Measurements from ENCODE around the gene CARMIL1. TPM values are rescaled to one million over a fixed set of nuclear protein-coding genes. Genes with fewer than 3 reads are reported as not detected.
"Not testable (repeated sequence)": the region's sequence is repeated elsewhere in the genome, so short reads cannot be mapped to it uniquely, and the experiment has no call there.

Gene CARMIL1
- total RNA-seq, 1 donor from 2014 or later, result 0.20 TPM

DNA sequence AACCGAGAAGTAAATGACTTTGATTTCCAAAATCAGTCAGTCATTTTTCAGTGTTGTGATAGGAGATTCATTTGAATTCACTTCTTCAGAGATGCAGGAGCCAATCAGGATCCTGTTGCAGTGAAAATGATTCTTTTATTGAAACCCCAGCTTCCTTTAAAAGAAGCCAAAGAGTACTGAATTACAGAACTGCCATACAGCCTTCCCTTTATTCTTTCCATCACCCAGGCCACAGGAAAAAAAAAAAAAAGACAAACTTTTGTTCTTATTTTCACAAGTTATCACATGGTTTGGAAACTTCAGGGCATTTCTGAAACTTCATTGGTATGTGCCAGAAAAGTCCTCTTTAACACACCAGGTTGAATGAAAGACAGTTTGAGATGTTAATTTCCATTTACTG lies 1.8 kb upstream of the CARMIL1 start:
- DNase-seq (ENCODE audit: low read depth in 2 of 2), result no peak

- no peak for DNase-seq (ENCODE audit: low read depth in 2 of 2)
Measured at GRCh38 chr6:25277857-25278256, 1.3 kb upstream of the CARMIL1 start.

DNA sequence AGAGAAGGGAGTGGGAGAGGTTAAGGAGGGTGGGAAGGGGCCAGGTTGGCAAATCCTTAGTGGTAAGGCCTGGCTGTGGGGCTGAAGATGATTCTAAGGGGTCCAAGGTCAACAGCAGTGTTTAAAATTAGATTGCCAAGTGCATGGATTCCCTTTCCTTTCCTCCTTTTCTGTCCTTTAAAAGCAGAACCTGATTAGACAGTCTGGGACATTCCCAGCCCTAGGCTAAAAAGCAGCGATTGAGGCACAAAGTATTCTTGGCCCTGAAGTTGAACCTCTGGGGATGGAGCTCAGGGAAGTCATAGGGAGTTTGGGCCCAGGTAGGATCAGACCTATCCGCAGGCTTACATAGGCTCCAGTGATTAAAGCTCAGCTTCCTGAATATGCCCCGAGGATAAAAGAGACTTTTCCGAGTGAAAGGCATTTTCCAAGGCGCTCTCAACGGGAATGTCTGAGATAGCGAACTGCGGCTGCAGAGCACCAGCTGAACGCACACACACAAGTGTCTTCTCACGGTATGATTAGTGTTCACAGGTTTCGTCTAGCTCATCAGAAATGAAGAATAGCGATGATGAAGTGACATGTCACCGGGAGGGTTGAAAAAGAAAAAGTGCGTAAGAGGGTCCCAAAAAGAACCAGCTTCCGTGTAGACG lies 787 bp upstream of the CARMIL1 start:
- DNase-seq (ENCODE audit: low read depth in 2 of 2), result peak in 1 of 2 donors; percentile 3

DNA sequence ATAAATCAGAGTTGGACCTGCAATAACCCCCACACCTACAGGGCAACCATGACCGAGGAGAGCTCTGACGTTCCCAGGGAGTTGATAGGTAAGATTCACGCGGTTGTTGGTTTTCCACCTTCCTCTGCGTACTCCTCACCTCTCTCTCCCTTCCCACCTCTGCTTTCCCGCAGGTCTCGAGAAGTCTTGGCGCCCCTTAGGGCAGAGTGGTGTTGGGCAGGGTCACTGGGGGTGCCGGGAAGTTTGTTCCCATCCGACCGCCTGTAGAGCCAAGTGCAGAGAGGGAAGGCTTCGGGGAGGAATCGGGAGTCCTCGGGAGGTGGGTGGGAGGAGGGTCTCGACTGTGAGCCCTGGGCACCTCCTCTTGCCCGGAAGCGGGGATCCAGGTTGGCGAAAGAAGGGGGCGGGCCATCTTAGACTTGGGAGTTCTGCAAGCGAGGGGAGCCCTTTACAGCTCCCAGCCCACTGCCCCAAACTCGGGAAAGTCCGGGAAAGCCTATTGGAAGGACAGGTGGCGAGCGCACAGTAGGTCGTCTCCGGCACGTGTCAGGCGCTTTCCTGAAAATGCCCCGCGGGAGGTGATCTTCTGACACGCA lies 672 bp downstream of the CARMIL1 start:
- DNase-seq (ENCODE audit: low read depth in 2 of 2), result no peak

GRCh38 chr6:25280344-25281074 lies 1.3 kb downstream of the CARMIL1 start:
- no peak for DNase-seq (ENCODE audit: low read depth in 2 of 2)

DNA sequence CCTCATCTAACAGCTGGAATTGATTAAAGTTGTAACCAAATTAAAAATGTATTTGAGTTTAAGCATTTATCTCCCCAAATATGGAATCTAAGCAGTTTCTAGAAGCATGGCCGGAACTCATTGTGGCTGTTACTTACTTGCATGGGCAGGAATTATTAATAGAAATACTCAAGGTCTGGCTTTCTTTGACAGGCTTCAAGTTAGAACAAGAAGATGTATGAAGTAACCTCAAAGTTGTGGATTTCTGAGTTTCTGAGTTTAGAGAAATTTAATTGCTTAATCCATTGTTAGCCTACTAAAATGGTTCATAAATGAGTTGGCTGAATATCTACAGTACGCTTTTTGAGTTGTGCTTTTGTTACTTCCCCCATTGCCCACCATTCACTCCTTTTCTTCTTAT lies 7.7 kb downstream of the CARMIL1 start:
- DNase-seq (ENCODE audit: low read depth in 2 of 2), result no peak

GRCh38 chr6:25287941-25288340 lies 8.8 kb downstream of the CARMIL1 start:
- DNase-seq (ENCODE audit: low read depth in 2 of 2), result no peak

- no peak for DNase-seq (ENCODE audit: low read depth in 2 of 2)
Measured at GRCh38 chr6:25288518-25288917, 9.3 kb downstream of the CARMIL1 start.

GRCh38 chr6:25290306-25291060 lies 11.3 kb downstream of the CARMIL1 start:
- DNase-seq (ENCODE audit: low read depth in 2 of 2), result no peak

GRCh38 chr6:25292384-25292783 lies 13.2 kb downstream of the CARMIL1 start:
- DNase-seq (ENCODE audit: low read depth in 2 of 2), result no peak

DNA sequence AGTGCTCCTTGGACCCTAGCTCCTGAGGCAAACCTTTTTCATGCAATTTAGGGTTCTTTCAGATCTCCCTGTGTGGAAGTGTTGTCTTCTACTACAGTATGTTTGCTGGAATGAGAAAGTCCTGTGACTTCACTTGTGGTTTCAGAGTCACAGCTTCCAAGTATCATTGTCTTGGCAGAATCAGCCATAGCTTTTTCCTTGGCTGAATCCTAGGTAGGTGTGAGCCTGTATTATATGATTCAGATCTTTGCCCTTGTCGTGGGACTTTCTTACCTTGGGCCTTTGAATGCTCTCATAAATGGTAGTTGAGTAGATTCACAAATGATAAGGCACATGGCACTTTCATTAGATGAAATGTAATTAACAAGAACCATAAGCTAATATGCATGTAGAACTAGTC lies 16.5 kb downstream of the CARMIL1 start:
- no peak for DNase-seq (ENCODE audit: low read depth in 2 of 2)

DNA sequence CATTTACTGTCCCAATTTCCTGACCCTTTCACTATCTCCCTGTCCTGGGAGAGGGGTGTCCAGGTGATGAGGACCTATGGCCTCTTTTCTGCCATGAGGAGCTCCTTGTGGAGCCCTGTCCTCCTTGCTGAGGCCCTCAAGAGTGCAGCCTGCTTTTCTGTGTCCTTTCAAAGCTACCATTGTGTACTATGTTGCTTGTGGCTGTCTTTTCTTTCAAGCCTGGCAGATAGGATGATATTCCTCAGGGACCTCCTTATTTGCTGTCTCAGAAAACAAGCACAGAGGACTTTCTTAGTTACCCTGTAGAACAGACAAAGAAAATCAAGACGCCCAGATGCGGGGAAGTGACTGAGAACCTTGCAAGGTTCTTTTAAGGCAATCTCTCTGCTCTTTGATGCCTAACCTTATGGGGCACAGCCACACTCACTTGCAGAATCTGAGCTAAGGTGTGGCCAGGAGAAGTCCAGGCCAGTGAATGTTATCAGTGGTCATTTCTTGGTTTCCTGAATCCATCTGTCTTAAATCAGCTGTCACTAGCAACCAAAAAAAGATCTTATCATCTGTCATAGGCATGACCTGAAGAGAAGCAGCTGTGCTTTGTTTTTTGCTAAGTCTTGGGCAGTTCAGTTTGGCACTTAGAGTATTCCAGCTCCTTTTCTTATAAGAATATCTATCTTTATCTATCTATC lies 17.2 kb downstream of the CARMIL1 start:
- no peak for DNase-seq (ENCODE audit: low read depth in 2 of 2)

- DNase-seq (ENCODE audit: low read depth in 2 of 2), result no peak
Measured at GRCh38 chr6:25297039-25297441, 17.9 kb downstream of the CARMIL1 start.

- no peak for DNase-seq (ENCODE audit: low read depth in 2 of 2)
Measured at GRCh38 chr6:25297823-25298522, 18.8 kb downstream of the CARMIL1 start.

DNA sequence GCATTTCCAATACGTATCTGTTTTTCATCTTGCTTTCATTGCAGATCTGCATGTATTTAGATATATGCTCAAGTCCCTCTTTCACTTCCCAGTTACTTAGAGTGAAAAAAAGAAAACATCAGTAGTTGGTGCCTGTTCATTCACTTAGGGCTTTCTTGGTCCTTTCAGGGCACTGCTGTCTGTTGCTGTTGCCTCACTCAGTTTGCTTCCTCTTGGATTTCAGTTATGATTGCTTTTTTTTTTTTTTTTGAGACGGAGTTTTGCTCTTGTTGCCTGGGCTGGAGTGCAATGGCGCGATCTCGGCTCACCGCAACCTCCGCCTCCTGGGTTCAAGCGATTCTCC lies 19.3 kb downstream of the CARMIL1 start:
- DNase-seq (ENCODE audit: low read depth in 2 of 2), result not testable (repeated sequence)

GRCh38 chr6:25301362-25301761 lies 22.2 kb downstream of the CARMIL1 start:
- no peak for DNase-seq (ENCODE audit: low read depth in 2 of 2)

GRCh38 chr6:25302151-25302550 lies 23.0 kb downstream of the CARMIL1 start:
- DNase-seq (ENCODE audit: low read depth in 2 of 2), result no peak

DNA sequence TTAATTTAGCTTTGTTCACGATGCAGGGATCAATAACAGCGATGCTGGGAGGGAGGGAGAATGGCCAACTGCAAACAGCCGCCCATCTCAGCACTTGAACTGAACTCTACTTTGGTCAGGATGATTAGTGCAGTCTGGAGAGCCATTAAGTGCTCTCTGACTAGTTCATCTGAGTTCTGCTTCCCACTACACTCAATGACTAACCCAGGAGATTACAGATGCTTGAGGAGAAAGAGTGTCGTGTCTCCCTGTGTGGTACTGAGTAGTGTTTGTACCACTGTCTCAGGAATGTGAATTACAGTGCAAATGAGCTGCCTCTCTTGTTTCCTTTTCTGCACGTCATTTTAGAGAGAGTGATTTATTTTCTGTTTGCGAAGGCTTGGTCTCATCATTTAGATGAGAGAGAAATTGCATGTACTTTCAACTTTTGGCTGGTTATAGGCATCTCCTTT lies 23.5 kb downstream of the CARMIL1 start:
- DNase-seq (ENCODE audit: low read depth in 2 of 2), result no peak

GRCh38 chr6:25303254-25303653 lies 24.1 kb downstream of the CARMIL1 start:
- no peak for DNase-seq (ENCODE audit: low read depth in 2 of 2)

DNA sequence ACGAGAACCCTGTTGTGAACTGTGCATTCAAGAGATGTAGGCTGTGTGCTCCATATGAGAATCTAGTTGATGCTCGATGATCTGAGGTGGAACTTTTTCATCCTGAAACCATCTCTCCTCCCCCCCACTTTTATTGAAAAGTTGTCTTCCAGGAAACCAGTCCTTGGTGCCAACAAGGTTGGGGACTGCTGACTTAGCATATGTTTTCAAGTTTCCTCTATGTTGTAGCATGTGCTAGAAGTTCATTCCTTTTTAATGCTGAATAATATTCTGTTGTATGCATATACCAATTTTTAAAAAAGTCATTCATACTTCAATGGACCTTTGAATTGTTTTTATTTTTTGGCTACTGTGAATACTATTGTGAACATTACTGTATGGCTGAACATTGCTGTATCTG lies 27.2 kb downstream of the CARMIL1 start:
- no peak for DNase-seq (ENCODE audit: low read depth in 2 of 2)
